Smooth muscle cell (in vitro differentiated cells): ENCODE results near the gene CD226. TPM values are rescaled to one million over a fixed set of nuclear protein-coding genes. Genes with fewer than 3 reads are reported as not detected.

Source experiments
- DNase-seq: peaks from one replicate; lab custom pipeline; 2025; ENCODE audit not compliant: unreplicated experiment; lab: John Stamatoyannopoulos, UW
- H2AFZ ChIP-seq: fragments of 200-600 bp; sonication (generic); 2 replicates; pipeline ENCODE4 v1.6.0; 2016; ENCODE audit warnings: antibody characterized with exemption, low read depth, mild to moderate bottlenecking
- H3F3A ChIP-seq: fragments of 200-600 bp; sonication (generic); 2 replicates; pipeline ENCODE4 v1.6.0; 2017; ENCODE audit warnings: antibody characterized with exemption, low read depth
- H3K27ac ChIP-seq: fragments of 200-600 bp; sonication (generic); 2 replicates; pipeline ENCODE4 v1.5.1; 2016; ENCODE audit warnings: low read depth, mild to moderate bottlenecking
- H3K27me3 ChIP-seq: fragments of 200-600 bp; sonication (generic); 2 replicates; pipeline ENCODE4 v1.6.1; 2016; ENCODE audit warnings: low read depth, mild to moderate bottlenecking
- H3K36me3 ChIP-seq: fragments of 200-600 bp; sonication (generic); 2 replicates; pipeline ENCODE4 v1.5.1; 2016; ENCODE audit warnings: low read depth
- H3K4me1 ChIP-seq: fragments of 200-600 bp; sonication (generic); 2 replicates; pipeline ENCODE4 v1.5.1; 2016; ENCODE audit warnings: low read depth
- H3K4me2 ChIP-seq: fragments of 200-600 bp; sonication (generic); 2 replicates; pipeline ENCODE4 v1.6.0; 2016; ENCODE audit warnings: mild to moderate bottlenecking
- H3K4me3 ChIP-seq: fragments of 200-600 bp; sonication (generic); 2 replicates; pipeline ENCODE4 v1.5.1; 2016; ENCODE audit warnings: mild to moderate bottlenecking
- H3K79me2 ChIP-seq: fragments of 200-600 bp; sonication (generic); 2 replicates; pipeline ENCODE4 v1.6.0; 2016; ENCODE audit warnings: low read depth, mild to moderate bottlenecking
- H3K9ac ChIP-seq: fragments of 200-600 bp; sonication (generic); 2 replicates; pipeline ENCODE4 v1.6.0; 2016; ENCODE audit warnings: low read depth
- H3K9me3 ChIP-seq: fragments of 200-600 bp; sonication (generic); replicated peaks from 2 replicates; pipeline ENCODE4 v1.5.1; 2016; ENCODE audit warnings: low read depth
- H4K20me1 ChIP-seq: fragments of 200-600 bp; sonication (generic); 2 replicates; pipeline ENCODE4 v1.6.0; 2016; ENCODE audit warnings: low read depth
- WGBS: methylation state at CpG from one replicate; pipeline ENCODE4 v1.1.7; 2016; ENCODE audit warnings: low lambda C conversion rate; 5-methylcytosine and 5-hydroxymethylcytosine counted together
- polyA plus RNA-seq: library from polyadenylated mRNA; unstranded; fragments of >200 nt; fragmentation: Nextera tagmentation; extraction: Ambion mirVana; gene quantifications from 2 replicates; pipeline ENCODE4 v1.2.1, GENCODE V29; 2016
- total RNA-seq: library from RNA; depleted of rRNA; stranded (reverse); fragments of >200 nt; gene quantifications from 2 replicates; pipeline ENCODE4 v1.2.3, GENCODE V29; 2014
- TF ChIP-seq, protein P1 (sequence below): fragments of 200-600 bp; sonication (generic); IDR thresholded peaks from 2 replicates; pipeline ENCODE4 v1.5.1; 2017; ENCODE audit warnings: borderline replicate concordance, mild to moderate bottlenecking, antibody characterized with exemption; ENCODE audit not compliant: insufficient read depth, poor library complexity, severe bottlenecking

Gene CD226
- total and polyA plus RNA-seq, 2 experiments from 2014 or later = 0.02 to 0.36 TPM

- Histone ChIP-seq H3K27ac (no peak overlapping the region), H3K9me3 (no peaks in the 10 kb centered on the region), H4K20me1 (no peaks in the 10 kb centered on the region), H3K4me2 (no peak overlapping the region), H3K27me3 (no peaks in the 10 kb centered on the region), H3K4me3 (no peak overlapping the region), H3K4me1 (no peaks in the 10 kb centered on the region), H3K9ac (no peak overlapping the region), H2AFZ (no peak overlapping the region), H3K36me3 (no peaks in the 10 kb centered on the region), H3F3A (no peaks in the 10 kb centered on the region), H3K79me2 (no peaks in the 10 kb centered on the region)
- TF ChIP-seq, protein P1, sequence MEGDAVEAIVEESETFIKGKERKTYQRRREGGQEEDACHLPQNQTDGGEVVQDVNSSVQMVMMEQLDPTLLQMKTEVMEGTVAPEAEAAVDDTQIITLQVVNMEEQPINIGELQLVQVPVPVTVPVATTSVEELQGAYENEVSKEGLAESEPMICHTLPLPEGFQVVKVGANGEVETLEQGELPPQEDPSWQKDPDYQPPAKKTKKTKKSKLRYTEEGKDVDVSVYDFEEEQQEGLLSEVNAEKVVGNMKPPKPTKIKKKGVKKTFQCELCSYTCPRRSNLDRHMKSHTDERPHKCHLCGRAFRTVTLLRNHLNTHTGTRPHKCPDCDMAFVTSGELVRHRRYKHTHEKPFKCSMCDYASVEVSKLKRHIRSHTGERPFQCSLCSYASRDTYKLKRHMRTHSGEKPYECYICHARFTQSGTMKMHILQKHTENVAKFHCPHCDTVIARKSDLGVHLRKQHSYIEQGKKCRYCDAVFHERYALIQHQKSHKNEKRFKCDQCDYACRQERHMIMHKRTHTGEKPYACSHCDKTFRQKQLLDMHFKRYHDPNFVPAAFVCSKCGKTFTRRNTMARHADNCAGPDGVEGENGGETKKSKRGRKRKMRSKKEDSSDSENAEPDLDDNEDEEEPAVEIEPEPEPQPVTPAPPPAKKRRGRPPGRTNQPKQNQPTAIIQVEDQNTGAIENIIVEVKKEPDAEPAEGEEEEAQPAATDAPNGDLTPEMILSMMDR = no peak
- DNase-seq = no peak
- WGBS = 95% methylated on average over 11 of the region's 11 CpGs
Observed at GRCh38 chr18:69945220-69946114, 2.2 kb downstream of the CD226 start.

- no peak for DNase-seq
- Histone ChIP-seq H3K9ac (no peak overlapping the region), H2AFZ (no peak overlapping the region), H3K4me1 (no peaks in the 10 kb centered on the region), H4K20me1 (no peaks in the 10 kb centered on the region), H3K27me3 (no peaks in the 10 kb centered on the region), H3K9me3 (no peaks in the 10 kb centered on the region), H3F3A (no peaks in the 10 kb centered on the region), H3K27ac (no peak overlapping the region), H3K79me2 (no peaks in the 10 kb centered on the region), H3K4me3 (no peak overlapping the region), H3K36me3 (no peaks in the 10 kb centered on the region), H3K4me2 (no peak overlapping the region)
- TF ChIP-seq, protein P1 = no peak
- WGBS = 91% methylated on average over 2 of the region's 2 CpGs
Observed at GRCh38 chr18:69944436-69944835, 3.2 kb downstream of the CD226 start.

GRCh38 chr18:69943021-69943420 is 4.7 kb downstream of the CD226 start:
- 92% methylated on average over 3 of the region's 3 CpGs for WGBS
- DNase-seq = no peak

More at GRCh38 chr18:69943021-69943420, 4.7 kb downstream of the CD226 start:
- Histone ChIP-seq H3K4me2 (no peak overlapping the region), H3K9me3 (no peaks in the 10 kb centered on the region), H3F3A (no peaks in the 10 kb centered on the region), H3K27me3 (no peaks in the 10 kb centered on the region), H2AFZ (no peak overlapping the region), H3K27ac (no peak overlapping the region), H4K20me1 (no peaks in the 10 kb centered on the region), H3K79me2 (no peaks in the 10 kb centered on the region), H3K4me1 (no peaks in the 10 kb centered on the region), H3K4me3 (no peak overlapping the region), H3K9ac (no peak overlapping the region), H3K36me3 (no peaks in the 10 kb centered on the region)
- TF ChIP-seq, protein P1 = no peak
